HG03575 (cell line): ENCODE data around the gene PAIP2.
"Not testable (repeated sequence)": the region's sequence is repeated elsewhere in the genome, so short reads cannot be mapped to it uniquely, and the experiment has no call there.

Source experiments
- ATAC-seq: cut with Tn5 transposase; IDR thresholded peaks from one replicate; pipeline ENCODE4 v1.9.1; 2021; ENCODE audit not compliant: unreplicated experiment, insufficient number of reproducible peaks, low FRiP score; ENCODE audit errors: extremely low read depth

PAIP2 gene

DNA sequence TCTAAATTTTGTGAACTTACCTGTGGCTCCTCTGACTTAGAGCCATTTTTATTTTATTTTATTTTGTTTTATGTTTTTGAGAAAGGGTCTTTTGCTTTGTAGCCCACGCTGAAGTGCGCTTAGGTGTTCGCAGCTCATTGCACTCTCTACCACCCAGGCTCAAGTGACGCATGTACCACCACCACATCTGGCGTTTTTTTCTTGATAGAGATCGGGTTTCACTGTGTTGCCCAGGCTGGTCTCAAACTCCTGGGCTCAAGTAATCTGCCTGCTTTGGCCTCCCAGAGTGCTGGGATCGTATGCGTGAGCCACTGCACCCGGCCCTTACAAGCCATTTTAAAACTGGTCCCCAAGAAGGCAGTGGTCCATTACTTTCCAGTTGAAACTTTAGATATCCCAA, 29.6 kb upstream of the PAIP2 start:
- no peak for ATAC-seq

DNA sequence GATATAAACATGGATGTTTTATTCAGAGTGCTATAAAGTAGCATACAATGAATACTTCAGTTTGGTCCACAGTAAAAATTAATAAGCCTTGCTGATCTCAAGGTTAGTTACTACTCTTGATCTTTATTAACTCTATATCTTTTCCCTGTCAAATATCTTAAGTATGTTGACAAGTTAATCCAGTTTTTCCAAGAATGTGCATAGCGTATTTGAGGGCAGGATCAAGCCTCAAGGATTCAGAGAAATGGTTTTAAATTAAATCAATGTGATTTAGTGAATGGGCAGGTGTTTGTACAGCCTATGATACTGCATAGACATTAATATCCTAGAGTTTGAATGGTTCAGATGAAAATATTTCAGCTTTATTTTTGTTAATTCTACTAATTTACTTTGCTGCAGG, 27.4 kb upstream of the PAIP2 start:
- no peak for ATAC-seq

- ATAC-seq: no peak
Measured at GRCh38 chr5:139315056-139315615, 26.5 kb upstream of the PAIP2 start.

DNA sequence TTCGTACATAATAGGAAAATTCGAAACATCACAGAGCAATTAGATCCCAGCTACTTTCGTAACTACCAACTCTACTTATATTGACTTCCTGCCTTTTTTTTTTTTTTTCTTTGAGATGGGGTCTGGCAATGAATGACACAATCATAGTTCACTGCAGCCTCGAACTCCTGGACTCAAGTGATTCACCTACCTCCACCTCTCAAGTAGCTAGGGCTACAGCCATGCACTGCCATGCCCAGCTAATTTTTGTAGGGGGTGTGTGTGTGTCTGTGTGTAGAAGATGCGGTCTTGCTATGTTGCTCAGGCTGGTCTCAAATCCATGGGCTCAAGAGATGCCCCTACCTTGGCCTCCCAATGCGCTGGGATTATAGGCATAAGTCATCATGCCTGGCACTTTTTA, 5.8 kb upstream of the PAIP2 start:
- ATAC-seq: no peak

DNA sequence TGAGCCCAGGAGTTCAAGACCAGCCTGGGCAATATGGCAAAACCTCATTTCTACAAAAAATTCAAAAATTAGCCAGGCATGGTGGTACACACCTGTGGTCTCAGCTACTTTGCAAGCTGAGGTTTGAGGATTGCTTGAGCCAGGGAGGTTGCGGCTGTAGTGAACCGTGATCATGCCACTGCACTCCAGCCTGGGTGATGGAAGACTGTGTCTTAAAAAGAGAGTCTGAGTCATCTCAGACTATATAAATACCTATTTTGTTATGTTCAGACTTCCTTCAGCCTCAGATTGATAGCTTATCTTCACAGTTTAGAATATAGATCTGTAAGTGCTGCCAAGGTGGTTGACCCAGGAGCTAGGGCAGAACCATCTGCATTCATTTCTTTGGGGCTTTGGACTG, 1.6 kb upstream of the PAIP2 start:
- no peak for ATAC-seq

DNA sequence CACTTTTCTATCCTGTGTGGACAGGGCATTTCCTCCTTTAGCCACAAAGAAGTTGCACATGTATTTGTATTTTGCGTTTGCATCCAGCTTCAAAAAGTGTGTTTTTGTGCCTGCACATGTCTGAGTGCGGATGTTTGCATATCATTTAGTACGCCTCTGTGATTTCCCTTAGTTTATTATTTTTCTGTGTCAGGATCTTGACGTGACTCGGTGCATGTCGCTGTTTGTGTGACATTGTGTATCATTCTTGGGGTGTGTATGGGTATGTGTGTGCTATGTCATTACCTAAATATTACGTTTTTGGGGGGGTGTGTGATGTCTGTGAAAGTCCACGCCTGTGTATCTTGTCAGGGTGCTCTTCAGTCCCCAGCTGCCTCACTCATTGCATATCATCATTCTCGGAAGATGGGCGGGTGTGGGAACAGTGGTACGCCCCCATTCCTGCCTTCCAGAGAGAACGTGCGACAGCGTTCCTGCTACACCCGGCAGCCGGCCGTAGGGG, 416 bp upstream of the PAIP2 start:
- no peak for ATAC-seq

DNA sequence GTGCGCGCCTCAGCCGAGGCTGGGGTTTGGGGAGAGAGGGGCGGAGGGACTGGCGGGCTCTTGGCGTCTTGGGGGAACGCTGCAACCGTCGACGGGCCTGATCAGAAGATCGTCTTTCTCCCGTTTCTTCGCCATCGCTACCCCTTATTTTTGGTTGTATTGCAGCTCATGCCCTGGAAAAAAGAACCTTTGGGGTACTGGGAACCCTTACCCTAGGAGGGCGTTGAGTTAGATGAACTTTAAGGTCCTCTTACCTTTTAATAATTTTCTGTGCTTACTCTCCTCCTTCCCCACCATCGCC, 719 bp downstream of the PAIP2 start:
- ATAC-seq: no peak

- ATAC-seq: no peak
Measured at GRCh38 chr5:139343476-139343875, 1.8 kb downstream of the PAIP2 start.

- no peak for ATAC-seq
Measured at GRCh38 chr5:139344177-139344576, 2.5 kb downstream of the PAIP2 start.

DNA sequence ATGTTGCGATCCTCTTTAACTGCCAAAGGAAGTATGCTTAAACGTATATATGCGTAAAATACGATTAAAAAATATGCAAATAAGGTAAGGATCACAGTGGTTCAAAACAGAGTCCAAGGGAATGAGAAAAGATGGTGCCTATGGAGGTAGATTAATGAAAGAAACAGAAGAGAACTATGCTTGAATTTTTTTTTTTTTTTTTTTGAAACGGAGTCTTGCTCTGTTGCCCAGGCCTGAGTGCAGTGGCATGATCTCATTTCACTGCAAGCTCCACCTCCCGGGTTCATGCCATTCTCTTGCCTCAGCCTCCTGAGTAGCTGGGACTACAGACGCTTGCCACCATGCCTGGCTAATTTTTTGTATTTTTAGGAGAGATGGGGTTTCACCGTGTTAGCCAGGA, 3.8 kb downstream of the PAIP2 start:
- ATAC-seq: not testable (repeated sequence)

DNA sequence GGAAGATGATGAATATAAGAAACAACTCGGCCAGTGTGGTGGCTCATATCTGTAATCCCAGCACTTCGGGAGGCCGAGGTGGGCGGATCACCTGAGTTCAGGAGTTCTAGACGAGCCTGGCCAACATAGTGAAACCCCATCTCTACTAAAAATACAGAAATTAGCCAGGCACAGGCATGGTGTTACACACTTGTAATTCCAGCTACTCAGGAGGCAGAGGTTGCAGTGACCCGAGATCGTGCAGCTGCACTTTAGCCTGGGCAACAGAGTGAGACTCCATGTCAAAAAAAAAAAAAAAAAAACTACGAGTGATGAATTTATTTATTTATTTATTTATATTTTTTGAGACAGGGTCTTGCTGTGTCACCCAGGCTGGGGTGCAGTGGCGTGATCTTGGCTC, 6.2 kb downstream of the PAIP2 start:
- ATAC-seq: not testable (repeated sequence)

DNA sequence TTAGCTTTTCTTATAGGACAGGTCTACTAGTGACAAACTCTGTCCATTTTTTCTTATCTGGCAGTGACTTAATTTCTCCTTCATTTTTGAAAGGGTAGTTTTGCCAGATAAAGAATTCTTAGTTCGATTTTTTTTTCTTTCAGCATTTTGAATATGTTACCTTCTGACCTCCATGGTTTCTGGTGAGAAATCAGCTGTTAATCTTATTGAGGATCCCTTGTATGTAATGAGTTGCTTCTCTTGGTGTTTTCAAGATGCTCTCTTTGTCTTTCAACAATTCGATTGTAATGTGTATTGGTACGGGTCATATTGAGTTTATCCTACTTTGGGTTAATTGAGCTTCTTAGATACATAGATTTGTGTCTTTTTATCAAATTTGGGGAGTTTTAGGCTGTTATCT, 12.5 kb downstream of the PAIP2 start:
- no peak for ATAC-seq

DNA sequence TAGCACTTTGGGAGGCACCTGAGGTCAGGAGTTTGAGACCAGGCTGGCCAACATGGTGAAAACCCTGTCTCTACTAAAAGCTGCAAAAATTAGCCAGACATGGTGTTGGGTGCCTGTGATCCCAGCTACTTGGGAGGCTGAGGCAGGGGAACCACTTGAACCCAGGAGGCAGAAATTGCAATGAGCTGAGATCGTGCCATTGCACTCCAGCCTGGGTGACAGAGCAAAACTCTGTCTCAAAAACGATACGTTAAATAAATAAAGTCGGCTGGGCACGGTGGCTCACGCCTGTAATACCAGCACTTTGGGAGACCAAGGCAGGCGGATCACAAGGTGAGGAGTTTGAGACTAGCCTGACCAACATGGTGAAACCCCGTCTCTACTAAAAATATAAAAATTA, 14.2 kb downstream of the PAIP2 start:
- not testable (repeated sequence) for ATAC-seq

DNA sequence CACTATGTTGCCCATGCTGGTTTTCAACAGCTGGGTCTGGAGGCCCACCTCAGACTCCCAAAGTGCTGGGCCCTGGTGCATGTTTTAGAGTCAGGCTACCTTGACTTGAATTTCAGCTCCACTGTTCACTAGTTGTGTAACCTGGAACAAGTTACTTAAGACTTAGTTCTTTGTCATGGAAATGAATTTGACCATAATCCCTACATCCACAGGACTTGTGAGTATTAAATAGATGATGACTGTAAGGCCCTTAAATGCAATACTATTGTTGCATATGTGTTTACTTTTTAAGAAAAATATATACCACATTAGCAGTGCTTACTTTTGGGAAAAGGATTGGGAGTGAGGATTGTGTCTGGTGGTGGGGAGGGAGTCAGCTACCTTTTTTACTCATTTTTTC, 16.4 kb downstream of the PAIP2 start:
- ATAC-seq: no peak

DNA sequence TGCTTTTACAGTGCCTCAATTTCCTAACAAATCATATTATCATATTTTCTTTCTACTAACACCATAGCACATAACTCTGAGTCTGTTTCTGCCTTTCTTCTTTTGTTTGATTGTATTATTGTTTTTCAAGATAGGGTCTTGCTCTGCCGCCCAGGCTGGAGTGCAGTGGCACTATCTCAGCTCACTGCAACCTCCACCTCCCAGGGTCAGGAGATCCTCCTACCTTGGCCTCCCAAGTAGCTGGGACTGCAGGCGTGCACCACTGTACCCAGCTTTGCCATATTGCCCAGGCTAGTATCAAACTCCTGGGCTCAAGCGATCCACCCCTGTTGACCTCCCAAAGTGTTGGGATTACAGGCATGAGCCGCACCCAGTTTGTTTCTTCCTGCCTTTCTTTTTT, 18.7 kb downstream of the PAIP2 start:
- ATAC-seq: no peak

DNA sequence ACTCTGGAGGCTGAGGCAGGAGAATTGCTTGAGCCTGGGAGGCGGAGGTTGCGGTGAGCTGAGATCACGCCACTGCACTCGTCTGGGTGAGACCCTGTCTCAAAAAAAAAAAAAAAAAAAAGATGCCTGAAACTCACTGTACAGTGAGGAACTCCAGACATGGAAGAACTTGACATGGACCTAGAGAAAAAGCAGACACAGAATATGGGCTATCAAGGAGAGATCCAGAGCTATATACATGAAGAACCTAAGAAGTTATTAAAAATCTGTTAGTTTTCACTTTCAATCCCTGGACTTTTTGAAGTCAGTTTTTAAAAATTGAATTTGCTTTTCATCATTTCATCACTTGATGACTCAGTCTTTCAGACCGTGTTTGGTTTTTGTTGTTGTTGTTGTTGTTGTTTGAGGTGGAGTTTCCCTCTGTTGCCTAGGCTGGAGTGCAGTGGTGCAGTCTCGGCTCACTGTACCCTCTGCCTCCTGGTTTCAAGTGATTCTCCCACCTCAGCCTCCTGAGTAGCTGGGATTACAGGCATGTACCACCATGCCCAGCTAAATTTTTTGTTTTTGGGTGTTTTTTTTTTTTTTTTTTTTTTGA, 20.3 kb downstream of the PAIP2 start:
- ATAC-seq: no peak

DNA sequence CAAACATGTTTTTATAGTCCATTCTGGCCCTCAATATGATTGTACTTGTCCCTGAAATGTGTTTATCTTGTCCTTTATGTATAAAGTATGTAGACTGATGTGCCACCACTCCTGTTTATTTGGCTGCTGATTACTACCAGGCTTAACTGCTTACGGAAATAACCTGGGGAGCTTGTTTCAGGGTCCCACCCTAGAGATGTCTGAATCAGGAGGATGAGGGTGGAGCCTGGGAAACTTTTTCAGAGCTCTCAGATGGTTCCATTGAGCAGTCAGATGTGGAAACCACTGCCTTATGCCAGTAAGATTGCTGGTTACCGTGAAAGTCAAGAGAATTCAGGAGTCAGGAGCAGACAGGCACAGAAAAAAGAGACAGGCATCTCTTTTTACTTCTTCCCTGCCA, 22.3 kb downstream of the PAIP2 start:
- ATAC-seq: no peak

- no peak for ATAC-seq
Measured at GRCh38 chr5:139364466-139364865, 22.8 kb downstream of the PAIP2 start.

DNA sequence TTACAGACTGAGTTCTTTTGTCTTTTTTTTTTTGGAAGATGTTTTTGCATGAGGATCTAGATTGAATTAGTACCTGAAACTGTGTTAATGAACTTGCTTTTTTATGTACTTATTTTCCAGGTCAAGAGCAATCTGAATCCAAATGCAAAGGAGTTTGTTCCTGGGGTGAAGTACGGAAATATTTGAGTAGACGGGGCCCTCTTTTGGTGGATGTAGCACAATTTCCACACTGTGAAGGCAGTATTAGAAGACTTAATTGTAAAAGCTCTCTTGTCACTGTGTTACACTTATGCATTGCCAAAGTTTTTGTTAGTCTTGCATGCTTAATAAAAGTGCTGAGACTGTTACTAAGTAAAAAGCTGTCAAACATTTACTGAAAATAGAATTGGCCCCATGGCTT, 27.0 kb downstream of the PAIP2 start:
- ATAC-seq: no peak

DNA sequence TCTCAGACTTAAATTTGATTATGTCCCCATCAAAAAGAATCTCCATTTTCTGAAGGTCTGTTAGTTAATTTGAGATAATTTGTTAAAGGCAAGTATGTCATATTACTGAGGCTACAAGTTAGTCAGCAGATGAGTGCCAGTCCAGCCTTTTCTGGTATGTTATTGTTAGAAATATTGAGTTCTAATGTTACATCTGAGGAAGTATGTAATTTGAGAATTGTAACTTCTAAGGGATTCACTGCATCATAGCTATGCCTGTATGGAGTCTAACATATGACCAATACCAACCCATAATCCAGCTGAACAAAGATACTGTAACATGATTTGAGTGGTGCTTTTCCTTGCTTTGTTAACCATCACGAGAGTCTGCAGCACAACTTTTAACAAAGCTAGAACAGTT, 27.5 kb downstream of the PAIP2 start:
- no peak for ATAC-seq
